DMS53 treated with DMSO at 0.1 percent for 48 hours (cell line): ENCODE data around the gene PPP1R14B.

Experiments used
- DNase-seq: peaks from one replicate; lab custom pipeline; 2025; ENCODE audit not compliant: unreplicated experiment; lab: John Stamatoyannopoulos, UW

The PPP1R14B gene

DNA sequence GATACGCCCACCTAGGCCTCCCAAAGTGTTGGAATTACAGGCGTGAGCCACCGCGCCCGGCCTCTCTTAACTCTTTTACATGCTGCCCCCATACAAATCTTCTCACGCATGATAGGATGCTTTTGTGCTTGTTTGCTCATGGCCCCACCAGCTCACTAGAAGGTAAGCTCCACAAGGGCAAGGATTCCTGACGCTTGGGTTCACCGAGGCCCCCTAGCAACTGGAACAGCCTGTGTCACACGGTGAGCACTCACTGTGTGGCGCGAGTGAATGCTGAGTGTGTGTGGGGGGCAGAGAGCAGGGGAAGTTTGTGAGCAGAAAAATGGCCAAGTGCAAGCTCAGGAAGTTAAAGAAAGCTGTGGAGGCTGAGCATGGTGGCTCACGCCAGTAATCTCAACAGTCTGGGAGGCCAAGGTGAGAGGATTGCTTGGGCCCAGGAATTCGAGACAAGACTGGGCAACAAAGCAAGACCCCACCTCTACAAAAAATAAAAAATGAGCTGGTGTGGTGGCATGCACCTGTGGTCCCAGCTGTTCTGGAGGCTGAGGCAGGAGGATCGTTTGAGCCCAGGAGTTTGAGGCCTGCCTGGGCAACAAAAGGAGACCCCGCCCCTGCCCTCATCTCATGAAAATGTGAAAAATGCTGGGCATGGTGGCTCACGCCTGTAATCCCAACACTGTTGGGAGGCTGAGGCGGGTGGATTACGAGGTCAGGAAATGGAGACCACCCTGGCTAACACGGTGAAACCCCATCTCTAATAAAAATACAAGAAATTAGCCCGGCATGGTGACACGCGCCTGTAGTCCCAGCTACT lies 35.4 kb upstream of the PPP1R14B start:
- DNase-seq, result no peak

DNA sequence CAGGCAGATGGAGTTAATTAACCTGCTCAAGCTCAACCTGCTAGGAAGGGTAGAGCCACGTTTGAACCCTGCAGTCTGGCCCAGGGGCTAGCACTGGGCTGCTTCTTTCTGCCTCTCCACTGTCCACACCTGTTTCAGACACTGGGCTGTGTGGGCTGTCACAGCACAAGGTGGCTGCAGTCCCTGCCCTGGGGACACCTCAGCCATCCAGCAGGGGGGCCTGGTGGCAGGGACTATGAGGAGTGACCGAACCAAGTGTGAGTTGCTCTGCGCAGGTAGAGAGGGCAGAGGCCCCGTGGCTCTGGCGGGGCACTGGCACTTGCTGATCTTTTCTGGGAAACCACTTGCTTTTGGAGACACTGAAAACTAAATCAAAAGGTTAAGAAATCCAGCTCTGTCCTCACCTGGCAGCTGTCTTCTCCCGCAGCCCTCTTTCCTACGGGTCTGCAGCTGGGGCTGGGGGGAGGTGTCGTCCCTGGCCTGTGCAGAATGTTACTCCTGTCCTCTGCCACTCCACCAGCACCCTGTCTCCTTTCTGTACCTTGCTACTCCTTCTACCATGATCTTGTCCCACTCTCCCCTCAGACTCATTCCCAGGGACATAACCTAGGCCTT lies 31.9 kb upstream of the PPP1R14B start:
- DNase-seq, result no peak

GRCh38 chr11:64276653-64277431 lies 30.1 kb upstream of the PPP1R14B start:
- DNase-seq, result no peak

DNA sequence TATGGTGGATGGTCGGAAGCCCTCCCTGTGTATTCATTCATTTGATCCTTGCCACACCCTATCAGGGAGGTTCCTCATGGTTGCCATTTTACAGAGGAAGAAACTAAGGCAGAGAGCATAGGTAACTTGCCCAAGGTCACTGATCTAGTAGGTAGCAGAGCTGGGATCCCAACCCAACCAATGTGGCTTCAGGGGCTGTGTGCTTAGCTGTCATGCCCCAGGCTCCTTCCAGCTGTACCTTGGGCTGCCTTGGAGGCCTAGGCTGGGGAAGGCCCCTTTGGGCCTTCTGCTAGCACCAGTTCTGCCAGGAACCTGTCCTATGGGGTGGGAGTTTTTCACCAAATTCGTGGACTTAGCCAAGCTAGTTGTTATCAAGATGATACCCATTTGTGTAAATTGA lies 29.1 kb upstream of the PPP1R14B start:
- DNase-seq, result no peak

DNA sequence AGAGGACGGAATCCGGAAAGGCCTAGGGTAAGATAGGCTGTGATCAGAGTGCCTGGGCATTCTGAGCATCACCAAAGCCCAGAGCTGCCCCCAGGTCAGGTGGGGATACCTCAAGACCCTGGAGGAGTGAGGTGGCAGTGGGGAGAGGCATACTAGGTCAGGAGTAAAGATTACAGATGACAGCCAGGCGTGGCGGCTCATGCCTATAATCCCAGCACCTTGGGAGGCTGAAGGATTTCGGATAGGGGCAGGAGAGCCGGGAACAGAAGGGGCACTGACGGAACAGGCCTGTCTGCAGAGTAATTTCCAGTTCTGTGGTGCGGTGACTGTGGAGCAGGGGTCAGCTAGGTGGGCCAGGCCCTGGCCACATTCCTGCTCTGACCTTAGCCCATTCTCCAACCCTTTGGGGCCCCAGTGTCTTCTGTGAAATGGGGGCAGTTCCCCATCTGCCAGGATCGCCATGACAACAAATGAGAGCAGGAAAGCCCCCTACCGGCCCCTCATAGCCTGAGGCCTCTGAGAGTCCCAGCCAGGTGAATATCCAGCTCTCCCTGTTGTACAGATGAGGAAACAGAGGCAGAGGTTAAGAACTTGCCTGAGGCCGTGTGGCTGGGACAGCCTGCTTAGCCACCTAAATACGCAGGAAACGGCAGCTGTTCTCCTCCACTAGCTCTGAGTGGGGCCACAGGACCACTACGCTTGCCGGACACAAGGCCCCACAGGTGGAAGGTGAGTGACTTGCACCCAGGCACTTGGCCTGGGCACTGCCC lies 28.5 kb upstream of the PPP1R14B start:
- DNase-seq, result no peak

DNA sequence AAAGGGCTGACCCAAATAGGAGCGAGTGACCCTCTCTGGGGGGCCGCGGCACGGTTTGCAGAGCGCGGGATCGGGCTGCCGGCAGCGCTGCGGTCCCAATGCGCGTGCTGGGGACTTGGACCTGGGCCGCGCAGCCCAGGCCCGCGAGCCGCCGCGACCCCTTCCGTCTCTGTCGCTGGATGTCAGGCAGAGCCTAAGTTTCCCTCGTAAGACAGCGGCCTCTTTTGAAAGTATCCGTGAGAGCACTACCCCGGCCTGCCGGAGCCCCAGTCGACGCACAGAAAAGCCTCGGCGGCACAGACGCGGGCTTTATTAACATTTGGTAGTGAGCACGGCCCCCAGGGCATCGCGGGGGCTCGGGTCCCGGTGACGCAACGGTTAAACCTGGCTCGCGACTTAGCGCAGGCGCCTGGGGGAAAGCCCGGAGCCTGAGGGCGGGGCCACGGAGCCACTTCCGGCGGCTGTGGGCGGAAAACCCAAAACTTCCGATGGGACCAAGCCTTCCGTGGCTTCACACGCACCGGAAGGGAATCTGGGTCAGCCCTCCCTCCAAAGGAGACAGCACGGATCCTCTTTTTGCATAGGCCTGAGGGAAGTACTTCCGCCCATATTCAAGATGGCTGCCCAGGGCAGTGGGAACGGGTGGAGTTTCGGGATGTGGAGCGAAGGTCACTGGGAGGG lies 22.9 kb upstream of the PPP1R14B start:
- DNase-seq, result peak; percentile 98

DNA sequence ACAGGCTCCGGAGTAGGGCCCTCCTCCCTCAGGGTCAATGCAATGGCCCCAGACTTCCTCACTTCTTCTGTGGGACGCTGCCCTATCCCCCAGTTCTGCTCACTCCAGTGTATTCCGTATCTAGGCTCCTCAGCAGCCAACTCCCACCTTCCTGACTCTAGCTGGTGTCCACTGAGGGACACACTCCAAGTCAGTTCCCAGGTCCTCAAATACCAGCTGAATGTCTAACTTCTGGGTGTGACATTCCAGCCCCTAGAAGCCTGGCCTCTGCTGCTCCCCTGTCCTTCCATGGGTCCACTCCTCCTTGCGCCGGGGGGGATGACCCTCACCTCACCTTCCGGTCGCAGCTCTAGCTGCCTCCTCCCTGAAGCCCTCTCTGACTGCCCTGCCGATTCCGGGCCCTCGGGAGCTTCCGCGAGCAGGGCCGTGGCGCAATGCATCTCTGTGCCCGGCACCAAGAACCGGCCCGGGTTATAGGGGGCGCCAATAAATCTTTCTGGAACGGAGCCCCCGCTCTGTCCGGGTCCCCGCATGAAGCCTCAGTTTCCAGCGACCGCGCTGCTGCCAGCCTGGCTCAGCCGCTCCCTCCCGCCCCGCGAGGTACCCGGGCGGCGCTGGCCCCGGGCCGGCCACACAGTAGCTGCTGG lies 22.3 kb upstream of the PPP1R14B start:
- DNase-seq, result peak; percentile 54

- DNase-seq, result no peak
Measured at GRCh38 chr11:64268025-64268892, 21.5 kb upstream of the PPP1R14B start.

DNA sequence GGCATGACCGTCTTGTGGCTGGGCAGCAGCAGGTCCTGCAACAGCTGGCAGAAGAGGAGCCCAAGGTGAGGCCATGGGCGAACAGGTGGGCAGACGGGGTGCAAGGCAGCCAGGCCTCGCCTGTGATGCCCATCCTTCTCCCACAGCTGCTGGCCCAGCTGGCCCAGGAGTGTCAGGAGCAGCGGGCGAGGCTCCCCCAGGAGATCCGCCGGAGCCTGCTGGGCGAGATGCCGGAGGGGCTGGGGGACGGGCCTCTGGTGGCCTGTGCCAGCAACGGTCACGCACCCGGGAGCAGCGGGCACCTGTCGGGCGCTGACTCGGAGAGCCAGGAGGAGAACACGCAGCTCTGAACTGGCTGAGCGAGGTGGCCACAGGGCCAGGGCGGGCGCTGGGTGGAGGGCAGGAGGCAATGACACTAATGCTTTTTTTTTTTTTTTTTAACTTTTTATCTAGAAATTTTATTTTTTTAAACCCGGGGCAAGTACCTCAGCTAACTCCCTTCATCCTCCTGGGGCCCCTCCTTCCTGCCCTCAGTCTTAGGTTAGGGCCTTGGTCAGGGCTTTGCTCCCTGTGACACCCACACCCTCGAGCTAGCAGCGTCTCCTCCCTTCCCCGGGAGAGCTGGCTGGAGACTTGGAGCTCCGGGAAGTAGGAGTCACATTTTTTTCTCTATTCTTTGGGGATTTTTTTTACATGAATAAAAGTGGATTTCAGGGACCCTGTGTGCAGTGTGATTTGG lies 20.6 kb upstream of the PPP1R14B start:
- DNase-seq, result no peak

DNA sequence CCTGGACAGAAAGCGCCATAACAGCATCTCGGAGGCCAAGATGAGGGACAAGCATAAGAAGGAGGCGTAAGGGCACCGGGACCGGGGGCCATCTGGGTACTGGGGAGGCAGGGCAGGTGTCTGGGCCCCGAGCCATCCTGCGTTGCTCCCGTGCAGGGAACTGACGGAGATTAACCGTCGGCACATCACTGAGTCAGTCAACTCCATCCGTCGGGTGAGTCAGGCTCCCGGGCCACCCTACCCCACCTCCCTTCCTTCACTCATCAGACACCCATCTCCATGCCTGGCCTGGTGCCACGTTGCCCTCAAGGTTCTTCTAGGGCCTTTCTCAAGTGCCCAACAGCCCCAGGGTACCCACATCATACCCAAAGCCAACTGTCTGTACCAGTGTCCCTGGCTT lies 19.6 kb upstream of the PPP1R14B start:
- no peak for DNase-seq

GRCh38 chr11:64265176-64266160 lies 18.7 kb upstream of the PPP1R14B start:
- DNase-seq, result no peak

DNA sequence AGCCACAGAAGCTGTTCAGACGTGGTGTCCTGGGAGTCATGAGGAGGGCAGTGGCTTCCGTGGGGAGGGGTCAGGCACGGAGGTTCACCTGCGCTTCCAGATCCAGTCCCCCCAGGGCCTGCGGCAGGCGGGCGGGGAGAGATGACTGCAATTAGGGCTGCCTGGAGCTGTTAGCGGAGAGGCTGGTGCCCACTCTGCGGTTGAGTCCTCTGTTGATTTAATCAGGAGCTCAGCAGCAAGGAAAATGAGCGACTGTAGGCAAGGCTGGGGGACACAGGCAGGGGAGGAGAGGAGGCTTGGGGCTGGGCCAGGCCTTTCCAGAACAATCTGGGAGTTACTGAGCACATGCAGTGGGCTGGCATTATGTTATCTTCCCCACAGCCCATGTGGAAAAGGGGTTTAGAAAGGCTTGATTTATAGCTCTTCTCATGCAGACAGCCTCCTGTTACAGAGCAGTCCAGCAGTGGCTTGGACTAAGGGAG lies 17.7 kb upstream of the PPP1R14B start:
- DNase-seq, result no peak

GRCh38 chr11:64263947-64264317 lies 17.2 kb upstream of the PPP1R14B start:
- DNase-seq, result no peak

DNA sequence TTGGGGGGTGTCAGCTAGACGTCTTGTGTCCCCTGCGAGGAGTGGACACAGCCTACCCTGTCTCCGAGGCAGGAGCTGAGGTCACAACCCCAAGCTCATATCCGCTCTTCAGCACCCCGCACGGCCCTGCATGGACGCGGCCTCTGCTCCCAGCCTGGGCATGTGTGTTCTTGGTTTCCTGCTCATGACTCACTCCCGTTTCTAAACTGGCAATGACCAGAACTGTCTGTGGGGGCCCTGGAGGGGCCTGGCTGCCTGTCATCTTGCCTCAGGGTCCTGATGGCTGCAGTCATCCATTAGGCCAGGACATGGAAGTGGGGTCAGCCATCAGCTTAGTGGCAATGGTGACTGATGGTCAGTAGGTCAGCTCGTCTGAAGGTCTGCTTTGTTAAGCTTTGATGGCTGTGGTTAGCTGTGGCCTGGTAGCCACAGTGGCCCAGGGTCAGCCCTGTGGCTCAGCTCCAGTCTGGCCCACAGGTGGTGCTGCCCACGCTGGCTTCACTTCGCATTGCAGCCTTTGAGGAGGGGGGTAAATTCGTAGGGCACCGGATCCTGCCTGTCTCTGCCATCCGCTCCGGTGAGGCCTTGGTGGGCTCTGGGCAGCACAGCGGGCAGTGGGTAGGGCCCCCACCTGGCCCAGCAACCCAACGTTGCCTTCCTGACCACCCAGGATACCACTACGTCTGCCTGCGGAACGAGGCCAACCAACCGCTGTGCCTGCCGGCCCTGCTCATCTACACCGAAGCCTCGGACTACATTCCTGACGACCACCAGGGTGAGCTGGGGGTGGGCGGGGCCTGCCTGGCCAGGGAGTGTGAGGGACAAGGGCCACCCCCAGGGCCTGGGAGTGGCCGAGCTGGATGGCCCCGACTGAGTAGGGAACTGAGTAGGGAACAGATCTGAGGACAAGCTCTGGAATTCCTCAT lies 16.5 kb upstream of the PPP1R14B start:
- DNase-seq, result no peak

DNA sequence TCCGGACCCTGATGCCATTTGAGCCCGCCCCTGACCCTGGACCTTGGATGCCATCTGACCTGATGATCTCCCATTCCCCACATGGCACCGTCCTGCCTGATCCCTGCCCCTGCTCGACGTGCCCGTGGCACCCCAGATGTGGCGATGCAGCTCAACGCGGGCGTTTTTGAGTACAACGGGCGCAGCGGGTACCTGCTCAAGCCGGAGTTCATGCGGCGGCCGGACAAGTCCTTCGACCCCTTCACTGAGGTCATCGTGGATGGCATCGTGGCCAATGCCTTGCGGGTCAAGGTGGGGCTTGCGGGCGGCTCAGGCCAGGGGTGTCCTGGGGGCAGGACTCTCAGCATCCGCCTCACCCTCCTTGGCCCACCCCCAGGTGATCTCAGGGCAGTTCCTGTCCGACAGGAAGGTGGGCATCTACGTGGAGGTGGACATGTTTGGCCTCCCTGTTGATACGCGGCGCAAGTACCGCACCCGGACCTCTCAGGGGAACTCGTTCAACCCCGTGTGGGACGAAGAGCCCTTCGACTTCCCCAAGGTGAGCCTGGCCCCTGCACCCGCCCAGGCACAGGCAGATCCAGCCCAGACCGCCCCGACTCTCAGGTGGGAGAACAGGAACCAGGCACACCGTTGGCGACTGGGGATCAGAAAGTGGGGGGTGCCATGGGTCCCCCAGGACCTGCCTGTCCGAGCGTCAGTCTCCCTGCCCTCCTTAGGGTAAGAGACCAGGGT lies 15.7 kb upstream of the PPP1R14B start:
- no peak for DNase-seq
